HG03175 (cell line): ENCODE measurements around the gene BSCL2.
A peak's percentile ranks its signal among the peaks of the same experiment; 100 is the strongest.
"Not testable (repeated sequence)": the region's sequence is repeated elsewhere in the genome, so short reads cannot be mapped to it uniquely, and the experiment has no call there.

Source experiments
- ATAC-seq: cut with Tn5 transposase; IDR thresholded peaks from one replicate; pipeline ENCODE4 v1.9.1; 2021; ENCODE audit warnings: mild to moderate bottlenecking, moderate library complexity; ENCODE audit not compliant: unreplicated experiment

The BSCL2 gene

GRCh38 chr11:62719302-62719978 lies 12.2 kb upstream of the BSCL2 start:
- ATAC-seq = no peak

GRCh38 chr11:62716816-62717215 lies 9.6 kb upstream of the BSCL2 start:
- ATAC-seq = no peak

- no peak for ATAC-seq
Observed at GRCh38 chr11:62716206-62716605, 9.0 kb upstream of the BSCL2 start.

GRCh38 chr11:62715150-62716130 lies 8.2 kb upstream of the BSCL2 start:
- no peak for ATAC-seq

- ATAC-seq = no peak
Observed at GRCh38 chr11:62713343-62713742, 6.1 kb upstream of the BSCL2 start.

- ATAC-seq = no peak
Observed at GRCh38 chr11:62712861-62713260, 5.6 kb upstream of the BSCL2 start.

GRCh38 chr11:62712276-62712812 lies 5.1 kb upstream of the BSCL2 start:
- ATAC-seq = no peak

GRCh38 chr11:62710001-62710345 lies 2.7 kb upstream of the BSCL2 start:
- ATAC-seq = no peak

GRCh38 chr11:62709247-62710000 lies 2.2 kb upstream of the BSCL2 start:
- peak; percentile 78 for ATAC-seq

- no peak for ATAC-seq
Observed at GRCh38 chr11:62708793-62709192, 1.6 kb upstream of the BSCL2 start.

- no peak for ATAC-seq
Observed at GRCh38 chr11:62708392-62708791, 1.2 kb upstream of the BSCL2 start.

GRCh38 chr11:62706850-62707247 lies 375 bp downstream of the BSCL2 start:
- no peak for ATAC-seq

GRCh38 chr11:62705880-62706849 lies 1.1 kb downstream of the BSCL2 start:
- ATAC-seq = peak; percentile 53

GRCh38 chr11:62705413-62705812 lies 1.8 kb downstream of the BSCL2 start:
- no peak for ATAC-seq

- ATAC-seq = not testable (repeated sequence)
Observed at GRCh38 chr11:62703921-62704320, 3.3 kb downstream of the BSCL2 start.

- ATAC-seq = no peak
Observed at GRCh38 chr11:62702246-62702645, 5.0 kb downstream of the BSCL2 start.

GRCh38 chr11:62694455-62695167 lies 12.6 kb downstream of the BSCL2 start:
- ATAC-seq = no peak

- not testable (repeated sequence) for ATAC-seq
Observed at GRCh38 chr11:62693624-62694023, 13.6 kb downstream of the BSCL2 start.

GRCh38 chr11:62689421-62690183 lies 17.6 kb downstream of the BSCL2 start, which contains the start of gene LRRN4CL:
Gene LRRN4CL (minus strand): TSS chr11:62689530. CDS start chr11:62688508, 1,022 bp downstream.
- no peak for ATAC-seq
